Measurements from ENCODE around the gene AFAP1L1. TPM values are rescaled to one million over a fixed set of nuclear protein-coding genes. Genes with fewer than 3 reads are reported as not detected.

Gene AFAP1L1
- total RNA-seq, 1 donor, result 1.1 TPM

DNA sequence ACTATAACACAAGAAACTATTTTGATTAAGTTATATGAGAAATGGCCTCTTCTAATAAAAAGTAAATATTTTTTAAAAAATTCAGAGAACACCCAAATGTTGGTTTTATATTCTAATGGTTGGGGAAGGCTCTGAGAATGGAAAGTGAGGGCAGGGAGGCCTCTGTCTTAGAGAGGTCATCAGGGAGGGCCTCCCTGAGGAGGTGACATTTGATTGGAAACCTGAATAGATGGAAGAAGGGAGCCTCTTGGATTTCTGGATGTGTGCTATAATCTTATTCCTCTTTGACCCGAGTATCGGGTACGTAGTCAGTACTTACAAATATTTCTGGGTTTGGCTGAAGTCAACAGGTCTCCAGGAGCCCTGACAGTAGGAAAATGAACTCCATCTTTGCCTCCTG lies 47.5 kb downstream of the AFAP1L1 start:
- Histone ChIP-seq H3K79me2 (ENCODE audit: insufficient read depth, low read length) (no peaks in the 10 kb centered on the region), H3K36me3 (ENCODE audit: insufficient read depth, low read length) (no peaks in the 10 kb centered on the region), H3K27me3 (ENCODE audit: insufficient read depth, low read length) (no peaks in the 10 kb centered on the region), H3K4me2 (ENCODE audit: insufficient read depth, low read length) (no peak overlapping the region), H3K4me1 (ENCODE audit: insufficient read depth, low read length) (peaks cover 23% of the 10 kb centered on the region), H2AFZ (ENCODE audit: low read length) (peak overlapping the region; percentile 49), H3K27ac (ENCODE audit: low read depth, low read length) (no peak overlapping the region), H3K4me3 (ENCODE audit: insufficient read depth, low read length) (no peak overlapping the region), H3K9me3 (ENCODE audit: low read depth, low read length) (no peaks in the 10 kb centered on the region), H4K20me1 (ENCODE audit: insufficient read depth, low read length) (no peaks in the 10 kb centered on the region)
- no peak for DNase-seq (ENCODE audit: insufficient read length, low spot score, missing footprints)
- TF ChIP-seq, protein P1, sequence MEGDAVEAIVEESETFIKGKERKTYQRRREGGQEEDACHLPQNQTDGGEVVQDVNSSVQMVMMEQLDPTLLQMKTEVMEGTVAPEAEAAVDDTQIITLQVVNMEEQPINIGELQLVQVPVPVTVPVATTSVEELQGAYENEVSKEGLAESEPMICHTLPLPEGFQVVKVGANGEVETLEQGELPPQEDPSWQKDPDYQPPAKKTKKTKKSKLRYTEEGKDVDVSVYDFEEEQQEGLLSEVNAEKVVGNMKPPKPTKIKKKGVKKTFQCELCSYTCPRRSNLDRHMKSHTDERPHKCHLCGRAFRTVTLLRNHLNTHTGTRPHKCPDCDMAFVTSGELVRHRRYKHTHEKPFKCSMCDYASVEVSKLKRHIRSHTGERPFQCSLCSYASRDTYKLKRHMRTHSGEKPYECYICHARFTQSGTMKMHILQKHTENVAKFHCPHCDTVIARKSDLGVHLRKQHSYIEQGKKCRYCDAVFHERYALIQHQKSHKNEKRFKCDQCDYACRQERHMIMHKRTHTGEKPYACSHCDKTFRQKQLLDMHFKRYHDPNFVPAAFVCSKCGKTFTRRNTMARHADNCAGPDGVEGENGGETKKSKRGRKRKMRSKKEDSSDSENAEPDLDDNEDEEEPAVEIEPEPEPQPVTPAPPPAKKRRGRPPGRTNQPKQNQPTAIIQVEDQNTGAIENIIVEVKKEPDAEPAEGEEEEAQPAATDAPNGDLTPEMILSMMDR (IDR thresholded peaks at IDR 0.05; ENCODE audit: extremely low read depth, low read depth, low read length), result no peak

DNA sequence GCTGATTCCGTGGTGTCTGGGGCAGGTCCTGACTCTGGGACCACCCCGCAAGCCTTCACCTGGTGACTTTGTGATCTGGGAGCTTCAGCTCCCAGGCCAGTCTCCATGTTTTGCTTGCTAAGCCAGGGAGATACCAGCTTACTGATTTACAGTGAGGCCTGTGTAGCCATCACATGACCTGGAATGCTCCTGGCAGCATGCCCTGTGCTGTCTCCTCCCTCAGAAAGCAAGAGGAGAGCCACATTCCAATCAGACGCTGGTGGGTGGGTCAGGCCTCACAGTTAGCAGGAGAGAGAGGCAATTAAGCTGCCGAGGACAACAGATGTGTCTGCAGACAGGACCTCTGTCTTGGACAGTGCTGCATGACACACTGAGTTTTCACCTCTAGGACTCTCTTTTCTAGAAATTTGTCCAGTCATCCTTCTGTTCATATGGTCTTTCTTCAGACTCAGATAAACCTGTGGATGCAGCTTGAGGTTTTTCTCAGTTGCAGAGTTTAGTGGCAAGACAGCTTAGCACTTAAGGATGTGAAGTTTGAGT lies 49.2 kb downstream of the AFAP1L1 start:
- Histone ChIP-seq H3K4me3 (ENCODE audit: insufficient read depth, low read length) (no peak overlapping the region), H2AFZ (ENCODE audit: low read length) (peak overlapping the region; percentile 89), H3K27ac (ENCODE audit: low read depth, low read length) (peak overlapping the region; percentile 38), H3K4me2 (ENCODE audit: insufficient read depth, low read length) (peak overlapping the region; percentile 43), H4K20me1 (ENCODE audit: insufficient read depth, low read length) (no peaks in the 10 kb centered on the region), H3K27me3 (ENCODE audit: insufficient read depth, low read length) (no peaks in the 10 kb centered on the region), H3K79me2 (ENCODE audit: insufficient read depth, low read length) (no peaks in the 10 kb centered on the region), H3K9me3 (ENCODE audit: low read depth, low read length) (no peaks in the 10 kb centered on the region), H3K4me1 (ENCODE audit: insufficient read depth, low read length) (peaks cover 23% of the 10 kb centered on the region), H3K36me3 (ENCODE audit: insufficient read depth, low read length) (no peaks in the 10 kb centered on the region)
- TF ChIP-seq, protein P1 (IDR thresholded peaks at IDR 0.05; ENCODE audit: extremely low read depth, low read depth, low read length), result no peak
- DNase-seq (ENCODE audit: insufficient read length, low spot score, missing footprints), result peak; percentile 91

DNA sequence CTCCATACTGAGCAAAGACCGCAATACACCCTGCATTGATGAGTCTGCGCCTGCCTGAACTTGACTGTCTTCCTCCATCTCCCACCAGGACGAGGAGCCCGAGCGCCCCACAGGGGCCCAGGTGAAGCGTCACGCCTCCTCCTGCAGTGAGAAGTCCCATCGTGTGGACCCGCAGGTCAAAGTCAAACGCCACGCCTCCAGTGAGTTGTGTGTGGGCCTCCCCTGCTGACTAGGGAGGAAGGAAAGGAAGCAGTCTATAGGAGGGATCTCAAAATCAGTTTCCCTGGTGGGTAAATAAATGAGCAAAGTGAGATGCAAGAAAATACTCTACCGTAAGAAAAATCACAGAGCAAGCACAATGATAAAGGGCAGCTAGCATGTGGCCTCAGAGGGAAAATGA lies 50.9 kb downstream of the AFAP1L1 start:
- H3K4me1 ChIP-seq (ENCODE audit: insufficient read depth, low read length), result peaks cover 23% of the 10 kb centered on the region
- TF ChIP-seq, protein P1 (IDR thresholded peaks at IDR 0.05; ENCODE audit: extremely low read depth, low read depth, low read length), result no peak

DNA sequence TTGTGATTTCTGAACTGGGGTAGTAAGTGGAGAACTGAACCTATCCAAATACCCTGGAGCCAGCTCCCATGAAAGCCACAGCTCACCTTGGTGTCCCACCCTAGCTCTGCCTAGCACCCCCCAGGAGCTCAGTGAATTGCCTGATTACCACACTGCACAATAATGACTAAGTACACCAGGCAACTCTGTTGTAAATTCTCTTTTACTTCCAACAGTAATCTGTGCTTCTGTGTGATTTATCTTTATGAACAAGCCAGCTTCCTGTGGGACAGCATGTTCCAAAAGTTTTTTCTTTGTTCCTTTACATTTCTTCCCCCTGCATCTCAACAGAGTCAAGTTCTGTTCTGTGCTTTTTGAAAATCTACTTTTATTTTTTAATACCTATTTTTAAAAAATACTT lies 51.6 kb downstream of the AFAP1L1 start:
- Histone ChIP-seq H3K79me2 (ENCODE audit: insufficient read depth, low read length) (no peaks in the 10 kb centered on the region), H3K27ac (ENCODE audit: low read depth, low read length) (peak overlapping the region; percentile 40), H3K36me3 (ENCODE audit: insufficient read depth, low read length) (no peaks in the 10 kb centered on the region), H3K4me3 (ENCODE audit: insufficient read depth, low read length) (no peak overlapping the region), H4K20me1 (ENCODE audit: insufficient read depth, low read length) (no peaks in the 10 kb centered on the region), H3K9me3 (ENCODE audit: low read depth, low read length) (no peaks in the 10 kb centered on the region), H3K4me1 (ENCODE audit: insufficient read depth, low read length) (peaks cover 23% of the 10 kb centered on the region), H3K27me3 (ENCODE audit: insufficient read depth, low read length) (no peaks in the 10 kb centered on the region), H2AFZ (ENCODE audit: low read length) (peak overlapping the region; percentile 21), H3K4me2 (ENCODE audit: insufficient read depth, low read length) (no peak overlapping the region)
- DNase-seq (ENCODE audit: insufficient read length, low spot score, missing footprints), result no peak
- TF ChIP-seq, protein P1 (IDR thresholded peaks at IDR 0.05; ENCODE audit: extremely low read depth, low read depth, low read length), result no peak

More for the DNA sequence above, 50.9 kb downstream of the AFAP1L1 start:
- H3K9me3 ChIP-seq (ENCODE audit: low read depth, low read length), result no peaks in the 10 kb centered on the region
- no peak overlapping the region for H3K4me3 ChIP-seq (ENCODE audit: insufficient read depth, low read length)
- no peak overlapping the region for H2AFZ ChIP-seq (ENCODE audit: low read length)
- H3K27me3 ChIP-seq (ENCODE audit: insufficient read depth, low read length), result no peaks in the 10 kb centered on the region
- no peaks in the 10 kb centered on the region for H4K20me1 ChIP-seq (ENCODE audit: insufficient read depth, low read length)
- H3K79me2 ChIP-seq (ENCODE audit: insufficient read depth, low read length), result no peaks in the 10 kb centered on the region
- no peaks in the 10 kb centered on the region for H3K36me3 ChIP-seq (ENCODE audit: insufficient read depth, low read length)
- no peak for DNase-seq (ENCODE audit: insufficient read length, low spot score, missing footprints)
- no peak overlapping the region for H3K27ac ChIP-seq (ENCODE audit: low read depth, low read length)
- H3K4me2 ChIP-seq (ENCODE audit: insufficient read depth, low read length), result no peak overlapping the region
